CD4-positive, alpha-beta T cell treated with Interferon alpha-2 for 1 hour (primary cell): ENCODE data around the gene PTPN18.
"Not testable (repeated sequence)": the region's sequence is repeated elsewhere in the genome, so short reads cannot be mapped to it uniquely, and the experiment has no call there.

Experiments
- DNase-seq, 2 donors: peaks; one replicate each; pipeline ENCODE4 v3.0.0-alpha.2; 2020 to 2022

The PTPN18 gene

DNA sequence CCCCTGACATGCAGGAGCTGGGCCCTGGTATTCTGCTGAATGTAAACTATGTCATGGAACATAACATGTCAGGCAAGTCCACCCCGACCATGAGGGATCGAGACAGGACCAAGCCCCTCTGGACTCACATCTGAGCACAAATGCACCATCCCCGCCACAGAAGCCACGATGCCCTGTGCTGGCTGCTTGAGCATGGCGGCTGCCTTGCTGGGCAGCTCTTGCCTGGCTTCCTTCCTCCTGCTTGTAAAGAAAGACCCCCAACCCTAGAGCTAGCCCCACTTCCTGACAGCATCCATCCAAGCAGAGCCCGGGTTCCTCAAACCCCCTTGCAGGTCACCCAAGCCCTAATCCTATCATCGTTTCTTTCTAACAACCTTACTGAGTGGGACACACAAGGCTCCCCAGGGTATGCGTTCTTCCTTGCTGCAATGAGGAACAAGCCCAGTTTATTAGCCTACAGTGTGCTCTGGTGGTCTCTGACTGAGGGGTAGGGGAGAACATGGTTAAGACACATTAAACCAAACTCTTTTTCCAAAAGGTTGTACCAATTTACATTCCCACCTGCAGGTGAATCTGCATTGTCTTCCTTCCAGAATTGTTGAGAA, 26.6 kb downstream of the PTPN18 start:
- DNase-seq: no peak

DNA sequence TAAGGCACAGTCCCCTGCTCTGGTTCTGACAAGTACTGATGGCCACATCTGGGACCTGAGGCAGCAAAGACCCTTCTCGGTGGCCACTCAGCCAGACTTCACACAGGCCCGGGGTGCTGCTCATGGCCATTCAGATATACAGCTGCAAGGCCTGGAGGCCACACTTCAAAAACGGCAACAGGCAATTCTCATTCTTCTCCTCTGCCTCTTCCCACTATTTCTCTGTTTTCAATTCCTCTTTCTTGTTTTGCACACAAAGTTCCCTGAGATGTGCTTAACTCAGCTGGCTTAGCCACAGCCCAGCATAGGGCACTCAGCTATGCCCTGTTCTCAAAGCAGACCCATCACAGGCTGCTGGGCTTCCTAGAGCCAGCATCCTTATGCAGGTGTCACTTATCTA, 29.9 kb downstream of the PTPN18 start:
- DNase-seq: no peak

DNA sequence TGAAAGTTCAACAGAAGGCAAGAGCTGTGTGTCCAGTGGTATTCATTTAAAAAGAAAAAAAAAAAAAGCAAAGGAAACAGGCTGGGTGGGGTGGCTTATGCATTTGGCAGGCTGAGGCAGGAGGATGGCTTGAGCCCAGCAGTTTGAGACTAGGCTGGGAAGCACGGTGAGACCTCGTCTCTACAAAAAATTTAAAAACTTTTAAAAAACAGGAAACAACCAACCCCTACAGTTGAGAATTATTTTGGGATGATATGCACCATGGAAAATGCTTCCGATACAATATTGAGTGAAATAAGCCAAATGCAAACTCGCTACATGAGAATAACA, 31.2 kb downstream of the PTPN18 start:
- DNase-seq: no peak

DNA sequence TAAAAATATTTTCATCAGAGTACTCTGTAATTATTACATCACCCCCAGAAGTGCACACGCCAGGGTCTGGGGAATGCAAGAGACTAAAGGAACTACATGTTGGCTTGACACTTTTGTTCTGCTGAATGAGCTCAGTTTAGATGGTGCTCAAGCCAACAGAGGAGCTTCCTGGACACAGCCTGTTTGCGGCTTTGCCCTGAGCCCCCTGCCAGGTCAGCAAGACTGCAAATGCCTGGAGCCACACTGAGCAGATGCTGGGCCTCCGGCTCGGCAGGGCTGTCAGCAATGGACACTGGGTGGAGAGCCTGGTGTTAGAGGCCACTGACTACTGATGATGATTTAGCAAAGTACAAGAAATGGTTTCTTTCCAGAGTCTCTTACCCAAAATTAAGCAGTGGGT, 31.9 kb downstream of the PTPN18 start:
- no peak for DNase-seq

DNA sequence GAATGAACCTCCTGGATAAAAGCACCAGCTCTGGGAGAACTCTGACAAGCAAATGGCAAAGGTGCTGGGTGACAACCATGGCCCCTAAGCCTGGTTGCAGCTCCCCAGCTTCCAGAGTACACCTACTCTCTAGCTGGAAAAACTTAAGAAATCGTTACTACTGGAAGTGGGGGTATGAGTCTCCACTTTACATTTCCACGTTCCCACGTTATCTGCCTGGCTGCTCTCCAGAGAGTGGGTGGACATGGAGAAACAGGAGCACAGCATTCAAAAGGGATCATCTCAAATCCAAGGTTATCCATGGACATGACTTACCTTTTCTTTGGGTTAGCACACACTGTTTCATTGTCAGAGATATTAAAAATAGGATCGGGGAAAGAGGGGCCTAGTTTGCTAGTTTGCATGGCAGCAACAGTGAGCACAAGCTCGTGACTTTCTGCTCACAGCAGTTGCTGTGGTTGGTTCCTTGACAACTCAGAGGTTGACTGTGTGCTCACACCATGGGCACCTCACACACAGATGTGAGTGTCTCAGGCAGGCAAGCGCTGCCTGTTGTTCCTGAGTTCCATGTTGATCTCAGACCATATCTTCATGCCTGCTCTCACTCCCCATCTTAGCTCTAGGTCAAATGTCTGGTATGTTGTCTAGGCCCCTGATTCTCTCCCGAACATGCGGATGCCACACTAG, 32.5 kb downstream of the PTPN18 start:
- DNase-seq: no peak

DNA sequence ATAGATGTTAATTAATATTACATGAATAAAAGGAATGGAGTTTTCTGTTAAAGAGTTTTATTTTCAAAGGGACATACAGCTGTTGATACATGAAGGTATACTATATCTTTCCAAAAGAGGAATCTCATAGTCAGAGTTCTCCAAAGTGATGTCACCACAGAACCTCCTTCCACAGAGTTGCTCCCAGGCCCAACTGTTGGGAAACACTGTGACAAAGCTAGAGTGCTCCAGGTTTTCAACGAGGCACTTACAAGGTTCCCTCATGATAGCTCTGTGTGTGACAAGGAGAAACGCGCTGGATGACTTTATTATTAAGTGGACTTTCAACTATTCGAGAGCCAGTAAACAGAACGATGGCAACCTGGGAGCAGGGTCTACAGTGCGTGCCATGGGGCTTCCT, 33.5 kb downstream of the PTPN18 start:
- no peak for DNase-seq

DNA sequence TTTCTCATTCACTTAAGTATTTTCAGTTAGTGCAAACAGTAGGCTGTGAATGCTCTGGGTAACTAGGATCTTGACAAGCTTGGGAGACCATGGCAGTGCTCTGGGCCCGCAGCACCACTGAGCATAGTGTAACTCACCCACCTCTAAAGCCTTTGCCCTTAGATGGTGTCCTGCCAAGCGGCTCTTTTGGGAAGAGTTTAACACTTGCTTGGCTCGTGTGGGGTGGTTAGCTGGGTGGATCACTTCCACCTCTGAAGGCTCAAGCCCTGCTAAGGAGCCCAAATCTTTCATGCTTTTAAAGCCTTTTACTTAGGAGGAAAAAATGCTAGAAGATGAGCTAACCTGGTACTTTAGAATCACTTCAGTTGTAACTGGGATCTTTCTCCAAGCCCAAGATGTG, 33.9 kb downstream of the PTPN18 start:
- DNase-seq: no peak

DNA sequence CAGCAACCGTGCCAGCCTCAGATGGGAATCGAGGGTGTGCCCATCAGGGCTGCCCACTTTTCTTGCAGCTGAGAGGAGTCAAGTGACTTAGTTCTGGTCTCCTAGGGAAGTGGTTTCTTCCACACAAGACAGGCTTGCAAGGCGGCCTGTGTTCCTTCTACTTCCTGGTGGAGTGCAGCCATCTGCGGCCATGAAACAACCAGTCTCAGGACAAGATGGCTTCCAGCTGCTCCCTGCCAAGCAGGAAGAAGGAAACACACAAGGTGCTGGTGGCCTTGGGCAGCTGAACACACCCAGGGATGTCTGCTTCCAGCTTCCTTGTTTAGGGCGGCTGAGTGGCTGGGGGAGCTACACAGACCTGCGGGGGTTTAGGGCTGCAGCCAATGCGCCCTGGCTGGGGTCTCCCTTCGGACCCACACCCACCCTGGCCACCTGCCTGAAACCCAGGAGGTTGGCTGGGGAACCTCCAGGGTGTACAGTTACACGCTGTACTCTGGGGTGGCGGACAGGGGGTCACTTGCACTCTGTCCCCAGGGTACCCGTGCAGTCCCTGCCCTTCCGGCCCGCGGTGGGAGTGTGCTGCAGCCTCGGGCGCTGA, 34.7 kb downstream of the PTPN18 start:
- peak in 1 of 2 donors; percentile 18 for DNase-seq

DNA sequence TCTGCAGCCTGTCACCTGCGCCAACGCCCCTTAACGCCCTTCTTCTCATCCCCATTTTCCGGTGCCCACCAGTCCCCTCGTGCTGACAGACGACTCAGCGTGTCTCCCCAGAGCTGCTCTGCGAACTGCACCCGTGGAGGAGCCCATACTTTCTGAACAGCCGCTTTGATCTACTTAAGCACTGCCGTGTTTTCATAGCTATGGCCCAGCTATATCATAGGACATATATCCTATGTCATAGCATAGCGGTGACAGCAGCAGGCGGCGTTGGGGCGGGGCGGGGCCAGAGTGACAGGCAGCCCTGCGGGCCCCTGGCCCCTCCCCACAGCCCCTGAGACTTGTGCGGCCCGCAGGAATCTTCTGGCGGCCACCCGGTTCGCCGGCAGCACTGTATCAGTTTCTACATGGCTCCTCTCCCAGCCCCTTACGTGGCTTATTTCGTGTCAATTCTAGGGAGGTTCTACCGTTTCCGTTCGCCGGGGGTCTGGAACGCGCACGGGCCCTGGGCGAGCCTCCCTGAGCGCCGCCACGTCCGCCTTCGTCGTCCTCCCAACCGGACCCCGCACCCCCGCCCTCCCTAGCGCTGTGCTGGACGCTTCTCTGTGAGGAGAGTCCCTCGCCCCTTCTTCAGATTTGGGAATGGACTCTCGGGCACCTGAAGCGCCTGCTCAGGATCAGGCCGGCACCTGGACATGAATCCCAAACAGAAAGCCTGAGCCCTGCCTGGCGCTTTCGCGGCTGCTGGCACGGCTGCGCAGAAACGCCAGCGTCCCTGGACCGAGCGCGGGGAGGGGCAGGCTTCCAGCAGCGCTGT, 35.4 kb downstream of the PTPN18 start:
- peak; percentile 57 to 60 for DNase-seq

DNA sequence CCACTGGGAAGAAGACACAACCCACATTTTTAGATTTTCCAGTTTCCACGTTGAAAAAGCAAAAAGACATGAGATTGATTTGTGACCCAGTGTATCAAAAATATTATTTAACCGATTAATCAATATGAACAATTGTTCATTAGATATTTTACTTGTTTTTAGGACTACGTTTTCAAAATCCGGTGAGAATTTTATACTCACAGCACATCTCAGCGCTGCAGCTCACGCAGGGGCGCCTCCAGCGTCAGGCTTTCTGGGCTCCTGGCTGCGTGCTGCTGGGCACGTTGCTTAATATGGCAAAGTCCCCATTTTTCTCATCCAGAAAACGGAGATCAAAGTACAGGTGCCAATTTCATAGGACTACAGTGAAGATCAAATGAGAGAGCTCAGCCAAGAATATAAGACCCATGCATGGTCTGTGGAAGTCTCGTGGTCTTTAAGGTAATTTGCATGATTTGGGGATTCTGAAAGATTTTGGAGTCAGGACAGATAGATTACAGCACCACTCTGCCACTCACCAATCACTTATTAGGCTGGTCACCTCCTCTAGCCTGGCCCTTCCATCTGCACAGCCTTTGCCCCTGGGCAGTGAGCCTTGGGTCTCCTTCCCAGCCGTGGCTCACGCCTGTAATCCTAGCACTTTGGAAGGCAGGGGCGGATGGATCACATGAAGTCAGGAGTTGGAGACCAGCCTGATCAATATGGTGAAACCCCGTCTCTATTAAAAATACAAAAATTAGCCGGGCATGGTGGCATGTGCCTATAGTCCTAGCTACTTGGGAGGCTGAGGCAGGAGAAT, 36.2 kb downstream of the PTPN18 start:
- DNase-seq: no peak

DNA sequence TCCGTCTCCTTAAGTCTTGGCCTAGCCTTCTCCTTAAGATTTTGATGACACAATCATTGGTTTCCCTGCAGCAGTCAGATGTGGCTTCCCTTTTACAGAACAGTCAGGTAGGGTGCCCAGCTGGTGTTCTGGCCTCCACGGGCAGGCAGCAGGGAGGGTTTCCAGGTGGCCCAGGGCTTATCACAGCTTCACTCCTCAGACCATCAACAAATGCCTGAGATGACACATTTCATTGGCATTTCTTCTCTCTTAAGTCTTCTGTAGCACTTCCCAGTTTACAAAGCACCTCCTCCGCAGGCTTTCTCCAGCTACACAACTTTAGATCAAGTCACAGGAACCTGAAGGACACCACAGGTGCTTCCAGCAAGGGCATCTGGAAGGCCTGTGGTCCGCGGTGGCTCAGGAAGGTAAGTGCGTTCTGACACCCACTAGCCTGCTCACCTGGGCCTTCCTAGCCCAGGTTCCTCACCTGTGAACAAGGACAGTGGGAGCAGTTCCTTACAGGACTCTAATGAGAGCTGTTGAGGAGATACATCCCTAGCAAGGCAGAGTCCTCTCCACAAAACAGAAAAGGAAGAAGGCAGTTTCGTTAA, 37.6 kb downstream of the PTPN18 start:
- DNase-seq: no peak

DNA sequence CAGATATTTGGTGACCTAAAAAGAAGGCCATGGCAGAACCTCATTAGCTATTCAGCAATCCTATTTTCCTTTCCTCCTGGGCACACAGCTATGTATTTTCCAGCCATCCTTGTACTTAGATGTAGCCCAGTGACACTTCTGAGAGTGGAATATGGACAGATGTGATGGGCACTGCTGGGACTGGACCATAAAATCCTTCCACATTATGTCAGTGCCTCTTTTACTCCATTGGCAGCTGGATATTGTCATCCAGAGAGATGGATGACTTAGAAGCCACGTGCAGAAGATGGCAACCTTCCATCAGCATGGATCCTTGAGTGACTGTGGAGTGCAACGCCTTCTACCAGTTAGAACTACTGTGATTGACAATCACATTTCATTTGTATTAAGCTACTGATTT, 50.4 kb downstream of the PTPN18 start:
- DNase-seq: not testable (repeated sequence)

DNA sequence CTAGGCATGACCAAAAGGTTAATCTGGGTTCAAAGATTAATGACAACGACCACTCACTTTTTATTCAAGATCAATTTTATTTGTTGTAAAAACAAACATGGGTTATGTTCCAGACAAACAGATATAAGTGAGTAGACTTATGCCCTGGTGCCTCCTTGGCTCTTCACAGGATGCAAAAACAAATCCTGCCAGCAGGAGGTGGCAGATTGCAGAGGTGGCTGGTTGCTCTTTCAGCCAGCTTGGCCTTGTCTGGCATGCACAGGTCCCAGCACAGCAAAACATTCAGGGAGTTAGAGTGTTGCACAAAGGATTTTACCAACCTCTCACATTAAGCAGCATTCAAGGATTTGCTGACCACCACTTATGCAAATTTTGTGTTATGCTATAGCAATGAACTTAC, 60.8 kb downstream of the PTPN18 start:
- peak in 1 of 2 donors; percentile 35 for DNase-seq

DNA sequence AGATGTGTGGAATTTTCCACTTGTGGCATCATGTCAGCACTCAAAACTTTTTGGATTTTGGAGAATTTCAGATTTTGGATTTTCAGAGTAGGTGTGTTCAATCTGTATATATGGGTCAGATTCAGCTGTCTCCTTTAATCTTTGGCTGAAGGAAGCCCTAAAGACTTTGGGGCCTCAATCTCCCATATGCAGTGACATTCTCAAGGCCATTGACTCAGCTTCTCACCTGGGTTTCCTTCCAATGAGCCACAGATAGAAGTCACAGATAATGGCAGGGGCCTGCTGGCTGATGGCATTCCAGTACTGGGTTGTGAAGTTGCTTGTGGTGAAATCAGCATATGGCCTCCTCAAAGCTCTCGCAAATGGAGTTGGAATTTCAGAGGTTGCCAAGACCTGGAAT, 63.0 kb downstream of the PTPN18 start:
- not testable (repeated sequence) for DNase-seq
